Stimulated activated CD8-positive, alpha-beta memory T cell treated with anti-CD3 and anti-CD28 coated beads, Interleukin-15, amount 100 ng/mL, for 24 hours (primary cell): ENCODE data around the gene NIP7.

Experiments used
- DNase-seq: peaks from one replicate; pipeline ENCODE4 v3.0.0-alpha.2; 2020; ENCODE audit warnings: low read depth

The NIP7 gene

GRCh38 chr16:69318911-69319289, 20.7 kb upstream of the NIP7 start:
- no peak for DNase-seq

- no peak for DNase-seq
Observed at GRCh38 chr16:69319381-69319780, 20.2 kb upstream of the NIP7 start.

- DNase-seq: no peak
Observed at GRCh38 chr16:69319826-69320739, 19.5 kb upstream of the NIP7 start.

- DNase-seq: no peak
Observed at GRCh38 chr16:69320740-69321073, 18.9 kb upstream of the NIP7 start.

GRCh38 chr16:69321080-69321479, 18.5 kb upstream of the NIP7 start:
- DNase-seq: no peak

- DNase-seq: no peak
Observed at GRCh38 chr16:69322343-69322742, 17.2 kb upstream of the NIP7 start.

- DNase-seq: no peak
Observed at GRCh38 chr16:69323415-69323814, 16.2 kb upstream of the NIP7 start.

- no peak for DNase-seq
Observed at GRCh38 chr16:69324013-69324531, 15.5 kb upstream of the NIP7 start.

- no peak for DNase-seq
Observed at GRCh38 chr16:69324585-69325253, 14.9 kb upstream of the NIP7 start.

- no peak for DNase-seq
Observed at GRCh38 chr16:69325784-69326171, 13.8 kb upstream of the NIP7 start.

- DNase-seq: no peak
Observed at GRCh38 chr16:69326172-69326873, 13.2 kb upstream of the NIP7 start.

- no peak for DNase-seq
Observed at GRCh38 chr16:69327585-69328310, 11.8 kb upstream of the NIP7 start.

- DNase-seq: no peak
Observed at GRCh38 chr16:69328854-69329316, 10.7 kb upstream of the NIP7 start.

GRCh38 chr16:69329369-69330285, 9.9 kb upstream of the NIP7 start:
- DNase-seq: no peak

GRCh38 chr16:69330286-69331109, 9.1 kb upstream of the NIP7 start, which contains the start of gene PDF:
Gene PDF (minus strand): TSS chr16:69330588. CDS start chr16:69330570, 18 bp downstream.
- peak; percentile 72 for DNase-seq

- no peak for DNase-seq
Observed at GRCh38 chr16:69334696-69335095, 4.9 kb upstream of the NIP7 start.

GRCh38 chr16:69338557-69339288, 849 bp upstream of the NIP7 start:
- DNase-seq: no peak

- DNase-seq: no peak
Observed at GRCh38 chr16:69340095-69340644, 598 bp downstream of the NIP7 start.

- DNase-seq: no peak
Observed at GRCh38 chr16:69344171-69344570, 4.6 kb downstream of the NIP7 start.
